SHP77 treated with DMSO at 0.1 percent for 48 hours (cell line): ENCODE data around the gene ADGRA1.

Experiments
- DNase-seq: peaks from one replicate; lab custom pipeline; 2025; lab: John Stamatoyannopoulos, UW

The ADGRA1 gene

DNA sequence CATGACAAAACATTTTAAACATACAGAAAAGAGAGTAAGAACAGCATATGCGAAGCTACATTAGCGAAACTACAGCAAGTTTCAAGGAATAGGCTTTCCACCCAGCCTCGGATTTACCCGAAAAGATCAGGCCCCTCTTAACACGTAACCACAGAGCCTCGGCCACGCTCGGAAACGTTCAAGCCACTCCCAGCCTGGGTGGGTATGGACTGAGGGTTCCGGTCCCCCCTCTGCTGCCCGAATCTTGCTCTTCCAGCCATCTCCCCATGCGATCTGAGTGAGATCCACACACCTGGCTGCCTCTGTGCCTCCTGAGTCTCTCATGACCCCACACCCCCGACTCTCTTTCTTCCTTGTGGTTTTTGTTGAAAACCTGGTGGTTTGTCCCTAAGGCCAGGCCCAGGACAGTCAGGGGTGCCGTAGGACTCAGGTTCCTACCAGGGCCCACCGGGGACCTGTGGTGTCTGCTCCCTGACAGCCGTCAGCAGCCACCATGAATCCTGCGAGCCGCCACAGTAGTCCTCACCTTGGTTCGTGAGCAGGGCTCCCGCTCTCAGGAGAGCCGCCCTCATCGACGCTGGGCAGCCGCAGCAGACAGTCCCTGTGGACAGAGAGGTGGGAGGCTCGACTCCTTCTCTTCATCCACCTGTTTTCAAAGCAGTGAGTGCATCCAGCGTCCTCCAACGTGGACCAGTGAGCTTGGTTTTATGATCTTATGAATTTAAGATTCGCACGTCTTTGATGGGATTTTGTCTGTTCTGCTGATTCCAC, 90.8 kb downstream of the ADGRA1 start:
- no peak for DNase-seq

DNA sequence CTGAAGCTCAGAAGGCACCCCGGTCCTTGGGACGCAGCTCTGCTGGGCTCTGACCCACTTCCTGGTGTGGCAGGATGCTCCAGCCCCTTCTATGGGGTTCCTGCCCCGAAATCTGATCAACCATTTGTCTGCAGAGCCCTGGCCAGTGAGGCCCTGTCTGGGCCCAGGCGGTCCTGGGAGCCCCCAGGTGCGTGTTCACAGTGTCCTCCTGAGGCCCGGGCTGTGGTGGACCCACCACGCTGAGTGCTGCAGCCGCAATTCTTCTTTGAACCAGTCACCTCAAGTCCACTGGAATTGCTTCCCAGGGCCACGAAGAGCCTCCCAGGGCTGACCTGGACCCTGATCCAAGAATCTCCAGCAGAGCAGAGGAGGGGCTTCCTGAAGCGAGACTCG, 91.4 kb downstream of the ADGRA1 start:
- no peak for DNase-seq

DNA sequence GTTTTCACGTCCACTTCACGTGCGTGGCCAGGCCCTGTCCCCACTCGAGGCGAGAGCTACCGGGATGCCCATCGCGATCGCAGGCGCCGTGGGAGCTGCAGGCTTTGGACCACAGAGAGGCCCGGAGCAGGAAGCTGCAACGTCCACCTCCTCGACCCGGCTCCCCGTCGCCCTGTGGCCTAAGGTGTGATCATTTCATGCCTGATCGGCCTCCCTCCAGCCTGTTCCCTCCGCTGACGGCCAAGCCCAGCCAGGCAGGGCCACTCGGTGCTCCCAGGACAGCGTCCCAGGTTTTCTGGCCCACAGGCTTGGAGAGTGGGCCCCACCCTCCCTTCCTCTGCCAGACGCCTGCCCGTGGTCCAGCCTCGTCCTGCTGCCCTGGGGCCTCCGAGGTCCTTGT, 91.9 kb downstream of the ADGRA1 start:
- DNase-seq: no peak

DNA sequence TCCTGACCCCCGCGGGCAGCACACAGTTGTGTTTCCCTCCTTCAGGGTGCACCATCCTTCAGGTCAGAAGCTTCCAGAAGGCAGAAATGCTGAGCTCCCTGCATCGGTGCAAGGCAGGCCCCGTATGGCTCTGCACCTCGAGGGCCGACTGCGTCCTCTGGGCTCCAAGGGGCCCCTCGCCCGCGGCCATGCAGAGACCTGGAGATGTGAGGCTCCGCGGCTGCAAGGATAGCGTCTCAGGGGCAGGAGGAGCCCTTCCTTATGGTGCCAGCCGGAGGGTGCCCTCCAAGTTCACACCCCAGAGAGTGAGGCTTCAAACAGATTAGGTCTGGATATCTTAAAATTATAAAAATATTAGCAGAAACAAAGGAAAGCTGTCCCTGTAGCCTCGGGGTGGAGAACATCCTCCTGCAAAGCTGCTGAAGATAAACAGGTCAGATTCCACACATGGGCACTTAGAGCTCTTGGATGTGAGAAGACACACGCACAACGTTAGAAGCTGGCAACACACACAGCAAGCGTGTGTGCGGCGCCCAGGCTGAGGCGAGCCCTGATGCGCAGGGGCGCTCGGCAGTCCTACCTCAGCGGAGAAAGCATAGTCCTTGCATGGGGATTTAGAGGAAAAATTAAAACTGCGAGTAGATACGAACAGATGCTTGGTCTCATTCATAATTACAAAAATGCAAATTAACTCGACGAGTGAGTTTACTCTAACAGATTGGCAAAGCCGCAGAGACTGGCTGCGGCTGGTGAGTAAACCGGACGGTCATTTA, 92.7 kb downstream of the ADGRA1 start:
- DNase-seq: no peak

DNA sequence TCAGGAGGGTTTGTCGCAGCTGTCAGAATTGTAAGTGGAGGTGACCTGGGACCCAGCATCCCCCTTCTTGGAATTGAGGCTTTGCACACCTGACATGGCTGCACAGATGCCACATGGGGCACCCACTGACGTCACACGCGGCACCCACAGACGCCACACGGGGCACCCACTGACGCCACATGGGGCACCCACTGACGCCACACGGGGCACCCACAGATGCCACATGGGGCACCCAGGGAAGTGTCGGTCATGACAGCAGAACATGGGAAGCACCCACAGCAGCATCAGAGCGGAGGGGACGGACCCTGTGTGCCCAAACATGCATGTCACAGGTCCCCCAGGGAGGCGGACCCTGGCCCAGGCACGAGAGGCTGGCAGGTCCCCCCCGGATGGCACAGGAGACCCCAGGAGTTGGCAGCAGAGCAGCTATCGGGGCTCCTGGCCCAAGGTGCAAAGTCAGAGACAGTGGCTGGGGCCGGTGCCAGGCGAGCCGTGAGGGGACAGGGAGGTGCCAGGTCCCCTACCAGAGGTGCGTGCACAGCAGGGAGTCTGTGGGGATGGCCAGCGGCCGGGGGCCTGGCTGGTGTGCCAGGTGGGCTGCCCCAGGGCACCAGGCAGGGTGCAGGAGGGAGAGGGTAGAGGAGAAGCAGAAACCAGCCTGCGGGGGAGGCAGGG, 93.4 kb downstream of the ADGRA1 start:
- no peak for DNase-seq
